NT2/D1 (cell line): ENCODE data around the gene HPD.

Experiments used
- SUZ12 ChIP-seq: IDR thresholded peaks from 2 replicates; pipeline ENCODE4 v1.6.1; 2011; ENCODE audit not compliant: insufficient read length, insufficient read depth; ENCODE audit errors: extremely low read depth
- YY1 ChIP-seq: IDR thresholded peaks from 2 replicates; pipeline ENCODE4 v1.6.1; 2011; ENCODE audit not compliant: insufficient read length, insufficient read depth
- ZNF274 ChIP-seq: IDR thresholded peaks from 2 replicates; pipeline ENCODE4 v1.6.1; 2011; ENCODE audit warnings: mild to moderate bottlenecking, low read depth, low read length

DNA sequence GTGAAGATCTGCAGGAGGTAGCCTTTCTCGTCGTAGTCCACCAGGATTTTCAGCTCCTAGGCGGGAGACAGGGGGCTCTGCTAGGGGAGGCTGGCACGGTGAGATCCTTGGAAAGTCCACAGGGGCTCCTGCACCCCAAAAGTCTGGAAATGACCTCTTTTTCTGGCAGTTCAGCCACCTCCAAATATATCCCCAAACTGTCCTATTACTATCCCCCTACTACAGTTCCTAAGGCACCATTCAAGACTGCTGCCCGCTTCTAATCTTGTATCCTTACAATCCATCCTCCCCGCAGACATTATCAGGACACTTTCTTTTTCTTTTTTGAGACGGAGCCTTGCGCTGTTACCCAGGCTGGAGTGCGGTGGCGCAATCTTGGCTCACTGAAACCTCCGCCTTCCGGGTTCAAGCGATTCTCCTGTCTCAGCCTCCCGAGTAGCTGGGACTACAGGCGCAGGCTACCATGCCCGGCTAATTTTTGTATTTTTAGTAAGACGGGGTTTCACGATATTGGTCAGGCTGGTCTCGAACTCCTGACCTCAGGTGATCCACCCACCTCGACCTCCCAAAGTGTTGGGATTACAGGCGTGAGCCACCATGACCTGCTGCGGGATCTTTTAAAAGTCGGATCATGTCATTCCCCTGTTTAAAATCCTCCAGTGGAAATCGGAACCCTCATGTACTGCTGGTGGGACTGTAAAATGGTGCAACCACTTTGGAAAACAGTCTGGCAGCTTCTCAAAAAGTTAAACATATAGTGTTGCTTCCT, 18.5 kb downstream of the HPD start:
- TF ChIP-seq YY1, result no peak
- TF ChIP-seq SUZ12, result no peak
- TF ChIP-seq ZNF274, result no peak
